Measurements from ENCODE around the gene CD81.

DNA sequence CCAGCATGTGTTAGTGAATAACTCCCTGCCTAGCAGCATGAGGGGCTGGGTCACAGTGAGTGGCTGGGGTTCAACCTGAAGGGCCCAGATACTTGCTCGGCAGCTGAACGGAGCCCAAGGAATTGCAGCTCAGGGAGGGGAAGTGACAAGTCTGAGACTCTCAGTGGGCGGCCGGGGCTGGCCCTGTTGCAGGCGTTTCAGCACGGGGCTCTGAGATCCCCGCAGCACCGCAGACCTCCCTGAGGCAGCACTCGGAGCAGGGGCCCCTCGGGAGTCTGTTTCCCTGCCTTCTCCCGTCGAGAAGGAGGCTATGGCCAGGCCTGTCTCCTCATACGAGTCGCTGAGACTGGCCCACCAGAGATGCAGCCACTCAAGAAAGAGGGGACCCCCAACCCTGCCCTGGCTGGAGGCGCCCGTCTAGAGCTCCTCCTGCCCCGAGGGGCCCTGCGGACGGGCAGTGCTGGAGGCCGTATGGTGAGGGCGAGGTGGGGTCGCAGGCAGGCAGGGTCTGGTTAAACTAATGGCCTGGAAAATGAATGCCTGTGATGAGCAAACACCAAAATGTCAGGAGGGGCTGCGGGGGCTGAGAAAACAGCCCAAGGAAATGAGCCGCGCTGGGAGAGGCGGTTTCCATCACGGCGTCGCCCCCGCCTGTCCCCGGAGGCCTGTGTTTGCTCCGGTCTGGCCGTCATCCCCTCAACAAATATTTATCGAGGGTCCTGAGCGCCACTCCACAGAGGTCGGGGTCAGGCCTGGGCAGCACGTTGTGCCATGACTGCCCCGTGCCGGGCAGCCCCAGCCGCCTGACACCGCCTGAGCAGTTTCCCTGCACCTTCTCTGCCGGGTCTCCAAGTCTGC lies 32.7 kb downstream of the CD81 start:
- TF ChIP-seq, protein P1, sequence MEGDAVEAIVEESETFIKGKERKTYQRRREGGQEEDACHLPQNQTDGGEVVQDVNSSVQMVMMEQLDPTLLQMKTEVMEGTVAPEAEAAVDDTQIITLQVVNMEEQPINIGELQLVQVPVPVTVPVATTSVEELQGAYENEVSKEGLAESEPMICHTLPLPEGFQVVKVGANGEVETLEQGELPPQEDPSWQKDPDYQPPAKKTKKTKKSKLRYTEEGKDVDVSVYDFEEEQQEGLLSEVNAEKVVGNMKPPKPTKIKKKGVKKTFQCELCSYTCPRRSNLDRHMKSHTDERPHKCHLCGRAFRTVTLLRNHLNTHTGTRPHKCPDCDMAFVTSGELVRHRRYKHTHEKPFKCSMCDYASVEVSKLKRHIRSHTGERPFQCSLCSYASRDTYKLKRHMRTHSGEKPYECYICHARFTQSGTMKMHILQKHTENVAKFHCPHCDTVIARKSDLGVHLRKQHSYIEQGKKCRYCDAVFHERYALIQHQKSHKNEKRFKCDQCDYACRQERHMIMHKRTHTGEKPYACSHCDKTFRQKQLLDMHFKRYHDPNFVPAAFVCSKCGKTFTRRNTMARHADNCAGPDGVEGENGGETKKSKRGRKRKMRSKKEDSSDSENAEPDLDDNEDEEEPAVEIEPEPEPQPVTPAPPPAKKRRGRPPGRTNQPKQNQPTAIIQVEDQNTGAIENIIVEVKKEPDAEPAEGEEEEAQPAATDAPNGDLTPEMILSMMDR (IDR thresholded peaks at IDR 0.05), result no peak
- no peak for TF ChIP-seq POLR2A (IDR thresholded peaks at IDR 0.05)
- TF ChIP-seq EP300 (IDR thresholded peaks at IDR 0.05), result no peak

Data from suprapubic skin (tissue), 3 donors.